Breast epithelium (tissue), 4 donors: ENCODE data around the gene G3BP1. TPM values are rescaled to one million over a fixed set of nuclear protein-coding genes. Genes with fewer than 3 reads are reported as not detected.
"Not testable (repeated sequence)": the region's sequence is repeated elsewhere in the genome, so short reads cannot be mapped to it uniquely, and the experiment has no call there.

Experiments
- DNase-seq, 2 donors: peaks; one replicate each; pipeline ENCODE4 v3.0.0-alpha.2; 2019; ENCODE audit warnings: low spot score in 2 of 2
- H3K27ac ChIP-seq, 2 donors: fragments of 200-600 bp; sonication (generic) in 1 of 2; one replicate each; pipeline ENCODE4 v1.5.1; 2016 to 2019; ENCODE audit warnings: mild to moderate bottlenecking in 1 of 2
- H3K27me3 ChIP-seq, 2 donors: fragments of 200-600 bp; sonication (generic) in 1 of 2; one replicate each; pipeline versions ENCODE4 v1.5.1 to v1.6.0; 2017 to 2019; ENCODE audit warnings: control low read depth in 1 of 2, mild to moderate bottlenecking in 1 of 2
- H3K36me3 ChIP-seq: fragments of 200-600 bp; one replicate; pipeline ENCODE4 v1.5.1; 2019
- H3K4me1 ChIP-seq, 2 donors: fragments of 200-600 bp; sonication (generic); one replicate each; pipeline ENCODE4 v1.5.1; 2016 to 2019; ENCODE audit warnings: control low read depth in 1 of 2
- H3K4me3 ChIP-seq, 3 donors: fragments of 200-600 bp; sonication (generic); 1 replicate in 2 of 3; 2 replicates in 1 of 3; pipeline ENCODE4 v1.5.1; 2016 to 2019; ENCODE audit warnings: mild to moderate bottlenecking in 3 of 3, moderate library complexity in 2 of 3
- H3K9me3 ChIP-seq, 2 donors: fragments of 200-600 bp; sonication (generic) in 1 of 2; one replicate each; pipeline ENCODE4 v1.5.1; 2016 to 2019; ENCODE audit warnings: control low read depth in 1 of 2
- POLR2A ChIP-seq: fragments of 450-650 bp; IDR thresholded peaks from one replicate; pipeline ENCODE4 v1.6.1; 2016; ENCODE audit warnings: antibody characterized with exemption, mild to moderate bottlenecking, moderate library complexity
- POLR2AphosphoS5 ChIP-seq, 3 donors: sonication (generic); formaldehyde crosslinking; IDR thresholded peaks; one replicate each; pipeline ENCODE4 v1.6.1; 2017; ENCODE audit warnings: antibody characterized with exemption in 3 of 3
- intact Hi-C: fragments of 100-400 bp; cut with DNase I; formaldehyde crosslinking; loops from one replicate; pipeline ENCODE4 v1.15.1; 2023; ENCODE audit warnings: low total_unique reads
- total RNA-seq, 3 donors: library from RNA; depleted of rRNA; stranded (reverse); fragments of >200 nt; gene quantifications; one replicate each; pipeline ENCODE4 v1.1.0, GENCODE V29; 2016
- TF ChIP-seq, protein P1 (sequence below), 3 donors: fragments of 450-650 bp; IDR thresholded peaks; one replicate each; pipeline ENCODE4 v1.5.1; 2016 to 2017; ENCODE audit warnings: antibody characterized with exemption in 3 of 3, mild to moderate bottlenecking in 3 of 3, moderate library complexity in 3 of 3

G3BP1 gene
- total RNA-seq = 100 to 1,000 TPM in 2 of 3 donors, 10 to 100 TPM in 1; 98.6 to 128 (median 107) TPM

DNA sequence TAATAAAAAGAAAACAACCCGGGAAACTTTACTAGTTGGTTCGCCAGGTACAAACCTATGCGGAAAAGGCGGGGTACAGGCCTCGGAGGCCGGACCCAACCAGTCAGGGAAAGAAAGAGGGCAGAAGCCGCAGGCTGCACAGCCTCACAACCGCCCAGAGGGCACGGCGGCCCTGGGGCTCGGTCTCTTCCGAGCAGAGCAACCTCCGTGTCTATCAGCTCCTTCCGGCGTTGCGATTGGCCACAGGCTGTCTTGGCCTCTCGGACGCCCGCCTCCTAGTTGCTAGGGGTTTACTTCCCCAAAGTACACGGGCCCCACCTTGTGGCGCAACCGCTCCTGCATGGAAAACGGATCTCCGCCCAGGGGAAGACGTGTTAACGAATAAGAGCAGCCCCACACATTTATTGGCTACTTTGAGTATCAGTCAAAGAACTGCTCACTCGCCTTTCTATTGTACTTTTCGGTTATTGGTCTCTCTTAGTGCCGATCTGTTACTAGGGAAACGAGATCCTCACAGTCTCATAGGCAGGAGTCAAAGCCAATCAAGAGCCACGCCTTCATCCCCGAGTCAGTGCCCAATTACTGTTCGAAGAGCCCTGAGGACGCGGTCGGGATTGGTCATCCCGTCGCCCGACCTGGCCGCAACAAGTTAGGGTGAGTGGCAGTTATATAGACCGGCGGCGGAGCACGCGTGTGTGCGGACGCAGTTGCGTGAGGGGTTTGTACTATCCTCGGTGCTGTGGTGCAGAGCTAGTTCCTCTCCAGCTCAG is at the start of gene G3BP1:
Gene G3BP1, plus strand, starts transcription at position 696 of the 770 bp plus-strand sequence. CDS start 14,667 bp downstream, outside the sequence.
- DNase-seq = peak; percentile 100
- Histone ChIP-seq H3K36me3 (no peaks in the 10 kb centered on the region), H3K9me3 (no peaks in the 10 kb centered on the region), H3K4me1 (peaks cover 3 to 16% of the 10 kb centered on the region in 2 donors), H3K27me3 (no peaks in the 10 kb centered on the region), H3K4me3 (peak within 1 kb of the TSS; percentile 65 to 92 (median 92)), H3K27ac (peak within 1 kb of the TSS; percentile 97 to 98)
- TF ChIP-seq, protein P1, sequence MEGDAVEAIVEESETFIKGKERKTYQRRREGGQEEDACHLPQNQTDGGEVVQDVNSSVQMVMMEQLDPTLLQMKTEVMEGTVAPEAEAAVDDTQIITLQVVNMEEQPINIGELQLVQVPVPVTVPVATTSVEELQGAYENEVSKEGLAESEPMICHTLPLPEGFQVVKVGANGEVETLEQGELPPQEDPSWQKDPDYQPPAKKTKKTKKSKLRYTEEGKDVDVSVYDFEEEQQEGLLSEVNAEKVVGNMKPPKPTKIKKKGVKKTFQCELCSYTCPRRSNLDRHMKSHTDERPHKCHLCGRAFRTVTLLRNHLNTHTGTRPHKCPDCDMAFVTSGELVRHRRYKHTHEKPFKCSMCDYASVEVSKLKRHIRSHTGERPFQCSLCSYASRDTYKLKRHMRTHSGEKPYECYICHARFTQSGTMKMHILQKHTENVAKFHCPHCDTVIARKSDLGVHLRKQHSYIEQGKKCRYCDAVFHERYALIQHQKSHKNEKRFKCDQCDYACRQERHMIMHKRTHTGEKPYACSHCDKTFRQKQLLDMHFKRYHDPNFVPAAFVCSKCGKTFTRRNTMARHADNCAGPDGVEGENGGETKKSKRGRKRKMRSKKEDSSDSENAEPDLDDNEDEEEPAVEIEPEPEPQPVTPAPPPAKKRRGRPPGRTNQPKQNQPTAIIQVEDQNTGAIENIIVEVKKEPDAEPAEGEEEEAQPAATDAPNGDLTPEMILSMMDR (IDR thresholded peaks at IDR 0.05) = peak in 2 of 3 donors; percentile 37 to 46
- TF ChIP-seq POLR2A (peak; percentile 95), POLR2AphosphoS5 (IDR thresholded peaks at IDR 0.05) (peak; percentile 96 to 98 (median 97))
- intact Hi-C loops = no loop called here

DNA sequence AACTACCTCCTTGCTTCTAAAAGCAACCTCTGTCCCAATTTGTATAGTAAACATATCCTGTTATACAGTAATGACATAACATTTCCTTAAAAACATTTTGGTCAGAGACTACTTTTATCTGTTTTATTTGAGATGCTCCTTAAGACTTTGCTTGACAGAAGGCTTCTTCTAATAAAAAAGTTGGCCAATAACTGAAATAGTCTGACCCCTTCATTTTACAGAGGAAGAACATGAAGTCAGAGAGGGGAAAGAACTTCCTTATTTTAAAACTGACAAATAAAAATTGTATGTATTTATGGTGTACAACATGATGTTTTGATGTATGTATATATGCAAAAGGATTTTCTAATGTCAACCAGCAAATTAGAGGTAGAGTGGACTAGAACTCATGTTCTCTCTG is 49.2 kb upstream of the G3BP1 start:
- intact Hi-C loops = no loop called here
- TF ChIP-seq POLR2AphosphoS5 (IDR thresholded peaks at IDR 0.05) = no peak
- TF ChIP-seq, protein P1 (IDR thresholded peaks at IDR 0.05) = no peak
- TF ChIP-seq POLR2A = no peak
- Histone ChIP-seq H3K36me3 (no peaks in the 10 kb centered on the region), H3K27me3 (no peaks in the 10 kb centered on the region), H3K27ac (no peak overlapping the region), H3K4me3 (no peak overlapping the region), H3K4me1 (no peaks in the 10 kb centered on the region), H3K9me3 (no peaks in the 10 kb centered on the region)
- DNase-seq = no peak

DNA sequence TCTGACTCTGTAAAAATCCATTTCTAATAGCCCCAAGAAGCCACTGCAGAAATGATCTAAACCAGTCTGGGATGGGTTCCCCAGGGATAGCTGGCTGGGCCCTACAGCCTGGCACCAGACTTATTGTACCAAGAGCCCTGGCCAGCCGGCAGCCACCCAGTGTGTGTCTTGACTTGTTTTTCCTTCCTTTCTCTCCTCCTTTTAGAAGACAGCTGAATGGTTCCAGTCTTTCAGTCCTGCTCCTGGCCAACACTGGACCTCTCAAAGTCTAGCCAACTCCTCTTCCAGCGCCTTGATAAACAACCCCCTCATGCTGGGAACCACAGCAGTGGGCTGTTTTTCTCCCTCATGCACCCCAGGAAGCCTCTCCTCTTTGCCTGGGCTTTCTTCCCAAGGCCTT is 47.4 kb upstream of the G3BP1 start:
- Histone ChIP-seq H3K27ac (no peak overlapping the region), H3K4me1 (no peaks in the 10 kb centered on the region), H3K27me3 (no peaks in the 10 kb centered on the region), H3K4me3 (no peak overlapping the region), H3K9me3 (peaks cover 0 to 3% of the 10 kb centered on the region in 2 donors), H3K36me3 (no peaks in the 10 kb centered on the region)
- intact Hi-C loops = no loop called here
- DNase-seq = no peak
- TF ChIP-seq, protein P1 (IDR thresholded peaks at IDR 0.05) = no peak
- no peak for TF ChIP-seq POLR2AphosphoS5 (IDR thresholded peaks at IDR 0.05)
- TF ChIP-seq POLR2A = no peak

DNA sequence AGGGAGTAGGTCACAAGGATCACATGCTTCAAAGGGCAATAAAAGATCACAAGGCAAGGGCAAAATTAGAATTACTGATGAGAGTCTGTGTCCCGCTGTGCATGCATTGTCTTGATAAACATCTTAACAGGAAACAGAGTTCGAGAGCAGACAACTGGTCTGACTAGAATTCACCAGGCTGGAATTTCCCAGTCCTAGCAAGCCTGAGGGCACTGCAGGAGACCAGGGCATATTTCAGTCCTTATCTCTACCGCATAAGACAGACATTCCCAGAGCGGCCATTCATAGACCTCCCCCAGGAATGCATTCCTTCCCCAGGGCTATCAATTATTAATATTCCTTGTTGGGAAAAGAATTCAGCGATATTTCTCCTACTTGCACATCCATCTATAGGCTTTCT is 42.2 kb upstream of the G3BP1 start:
- intact Hi-C loops, H3K27ac ChIP-seq, DNase-seq, H3K4me3 ChIP-seq, H3K27me3 ChIP-seq, H3K4me1 ChIP-seq, H3K36me3 ChIP-seq: not testable (repeated sequence)
- peaks cover 4 to 13% of the 10 kb centered on the region in 2 donors for H3K9me3 ChIP-seq

DNA sequence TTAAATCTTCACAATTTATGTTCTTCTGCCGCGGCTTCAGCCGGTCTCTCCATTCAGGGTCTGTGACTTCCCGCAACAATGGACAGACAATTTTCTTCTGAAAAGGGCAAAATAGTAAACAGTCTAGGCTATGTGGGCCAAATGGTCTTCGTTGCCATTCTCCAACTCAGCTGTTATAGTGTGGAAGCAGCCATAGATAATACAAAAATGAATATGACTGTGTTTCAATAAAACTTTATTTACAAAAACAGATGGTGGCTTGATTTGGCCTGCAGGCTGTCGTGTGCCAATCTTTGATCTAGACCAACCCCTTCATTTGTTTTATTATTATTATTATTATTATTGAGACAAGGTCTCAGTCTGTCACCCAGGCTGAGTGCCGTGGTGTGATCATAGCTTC is 41.4 kb upstream of the G3BP1 start:
- H3K4me3 ChIP-seq = no peak overlapping the region
- no peak for TF ChIP-seq POLR2A
- TF ChIP-seq POLR2AphosphoS5 (IDR thresholded peaks at IDR 0.05) = no peak
- TF ChIP-seq, protein P1 (IDR thresholded peaks at IDR 0.05) = no peak
- no peaks in the 10 kb centered on the region for H3K4me1 ChIP-seq
- DNase-seq = no peak
- no peak overlapping the region for H3K27ac ChIP-seq
- intact Hi-C loops = no loop called here
- no peaks in the 10 kb centered on the region for H3K27me3 ChIP-seq
- H3K9me3 ChIP-seq = peaks cover 4 to 13% of the 10 kb centered on the region in 2 donors
- no peaks in the 10 kb centered on the region for H3K36me3 ChIP-seq
